ENCODE data around the gene BPIFB2. TPM values are rescaled to one million over a fixed set of nuclear protein-coding genes. Genes with fewer than 3 reads are reported as not detected.
"Not testable (repeated sequence)": the region's sequence is repeated elsewhere in the genome, so short reads cannot be mapped to it uniquely, and the experiment has no call there.

Gene BPIFB2
- total and polyA plus RNA-seq, 7 experiments from 2014 or later: not detected

DNA sequence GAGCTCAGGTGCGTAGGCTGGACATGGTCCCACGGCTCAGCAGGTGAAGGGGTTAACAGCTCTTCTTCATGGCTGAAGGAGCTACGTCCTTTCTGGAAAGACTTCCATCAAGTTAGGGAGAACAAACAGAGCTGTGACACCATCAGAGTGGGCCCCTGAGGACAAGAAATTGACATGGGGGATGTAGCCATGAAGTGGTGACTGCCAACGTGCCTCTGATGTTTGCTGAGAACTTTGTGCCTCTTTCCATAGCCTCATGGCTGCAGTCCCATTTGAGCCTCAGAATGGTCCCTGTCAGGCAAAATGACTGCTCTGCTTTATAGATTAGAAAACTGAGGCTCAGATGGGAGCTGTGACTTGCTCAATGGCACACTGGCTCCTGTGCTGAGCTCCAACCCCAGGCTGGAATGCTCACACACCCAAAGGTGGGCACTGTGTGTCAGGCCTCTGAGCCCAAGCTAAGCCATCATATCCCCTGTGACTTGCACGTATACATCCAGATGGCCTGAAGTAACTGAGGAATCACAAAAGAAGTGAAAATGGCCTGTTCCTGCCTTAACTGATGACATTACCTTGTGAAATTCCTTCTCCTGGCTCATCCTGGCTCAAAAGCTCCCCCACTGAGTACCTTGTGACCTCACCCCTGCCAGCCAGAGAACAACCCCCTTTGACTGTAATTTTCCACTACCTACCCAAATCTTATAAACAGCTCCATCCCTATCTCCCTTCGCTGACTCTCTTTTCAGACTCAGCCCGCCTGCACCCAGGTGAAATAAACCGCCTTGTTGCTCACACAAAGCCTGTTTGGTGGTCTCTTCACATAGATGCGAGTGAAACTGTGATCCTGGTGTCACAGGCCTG is 33.1 kb upstream of the BPIFB2 start:
- peaks cover 0 to 15% (median 7%) of the 10 kb centered on the region in 3 experiments for H3K9me3 ChIP-seq (ENCODE audit: control insufficient read depth in 2 of 3, low read length in 3 of 3)
- Mint-ChIP-seq H3K4me3 (peak overlapping the region in 4 of 10 donors; percentile 9 to 62 (median 34)), H3K4me1 (peaks cover 22 to 41% (median 33%) of the 10 kb centered on the region in 7 donors), H3K9me3 (peaks cover 0 to 36% (median 16%) of the 10 kb centered on the region in 11 donors), H3K36me3 (peaks cover 4 to 24% (median 8%) of the 10 kb centered on the region in 5 donors), H3K27ac (peak overlapping the region in 1 of 9 donors; percentile 24)
- H3K27me3 Mint-ChIP-seq; DNase-seq; H3K27me3 ChIP-seq (ENCODE audit: control insufficient read depth in 2 of 2, insufficient read depth in 2 of 2, low read length in 2 of 2); ATAC-seq; H3K36me3 ChIP-seq (ENCODE audit: control insufficient read depth in 2 of 3, insufficient read depth in 3 of 3, low read length in 3 of 3); H3K4me3 ChIP-seq (ENCODE audit: low read length): not testable (repeated sequence)
- ChIA-PET POLR2A (interaction anchor here (0.5 to 10.2 kb wide), 6 partner anchors 10 to 238 kb away, joined by 3 to 61 read pairs (median 9); no protein-coding TSS in a partner anchor), CTCF (interaction anchor here (0.6 to 0.9 kb wide), 4 partner anchors 9 to 160 kb away, joined by 3 to 4 read pairs (median 3); no protein-coding TSS in a partner anchor)
- H3K4me1 ChIP-seq (ENCODE audit: control insufficient read depth in 2 of 2, insufficient read depth in 2 of 2, low read length in 2 of 2): peaks cover 53 to 78% of the 10 kb centered on the region in 2 donors
- H3K27ac ChIP-seq (ENCODE audit: low read depth, low read length): peak overlapping the region; percentile 85
- intact Hi-C loops (cut with micrococcal nuclease): loop anchor here in 1 of 2 donors (5.0 kb wide), 1 partner anchor 1018 kb away; the partner anchor contains the start of gene RALY

DNA sequence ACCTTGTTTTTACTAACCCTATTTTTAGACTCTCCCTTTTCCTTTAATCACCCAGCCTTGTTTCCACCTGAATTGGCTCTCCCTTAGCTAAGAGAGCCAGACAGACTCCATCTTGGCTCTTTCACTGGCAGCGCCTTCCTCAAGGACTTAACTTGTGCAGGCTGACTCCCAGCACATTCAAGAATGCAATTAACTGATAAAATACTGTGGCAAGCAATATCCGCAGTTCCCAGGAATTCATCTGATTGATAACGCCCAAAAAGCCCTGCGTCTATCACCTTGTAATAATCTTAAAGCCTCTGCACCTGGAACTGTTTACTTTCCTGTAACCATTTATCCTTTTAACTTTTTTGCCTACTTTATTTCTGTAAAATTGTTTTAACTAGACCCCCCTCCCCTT is 32.4 kb upstream of the BPIFB2 start:
- Mint-ChIP-seq H3K27ac (peak overlapping the region in 2 of 9 donors; percentile 24 to 86), H3K36me3 (peaks cover 4 to 24% (median 8%) of the 10 kb centered on the region in 5 donors), H3K4me3 (peak overlapping the region in 2 of 10 donors; percentile 17 to 62), H3K9me3 (peaks cover 0 to 36% (median 14%) of the 10 kb centered on the region in 11 donors), H3K4me1 (peaks cover 17 to 38% (median 33%) of the 10 kb centered on the region in 7 donors)
- CTCF ChIA-PET; intact Hi-C loops (cut with micrococcal nuclease); H3K36me3 ChIP-seq (ENCODE audit: control insufficient read depth in 2 of 3, insufficient read depth in 3 of 3, low read length in 3 of 3); ATAC-seq; H3K4me3 ChIP-seq (ENCODE audit: low read length); DNase-seq; H3K27me3 Mint-ChIP-seq; H3K27me3 ChIP-seq (ENCODE audit: control insufficient read depth in 2 of 2, insufficient read depth in 2 of 2, low read length in 2 of 2): not testable (repeated sequence)
- Histone ChIP-seq H3K27ac (ENCODE audit: low read depth, low read length) (peak overlapping the region; percentile 85), H3K4me1 (ENCODE audit: control insufficient read depth in 2 of 2, insufficient read depth in 2 of 2, low read length in 2 of 2) (peaks cover 46 to 71% of the 10 kb centered on the region in 2 donors), H3K9me3 (ENCODE audit: control insufficient read depth in 2 of 3, low read length in 3 of 3) (peaks cover 0 to 15% (median 7%) of the 10 kb centered on the region in 3 experiments)
- POLR2A ChIA-PET: interaction anchor here (3.6 to 10.2 kb wide), 3 partner anchors 9 to 30 kb away, joined by 13 to 61 read pairs (median 40); no protein-coding TSS in a partner anchor

DNA sequence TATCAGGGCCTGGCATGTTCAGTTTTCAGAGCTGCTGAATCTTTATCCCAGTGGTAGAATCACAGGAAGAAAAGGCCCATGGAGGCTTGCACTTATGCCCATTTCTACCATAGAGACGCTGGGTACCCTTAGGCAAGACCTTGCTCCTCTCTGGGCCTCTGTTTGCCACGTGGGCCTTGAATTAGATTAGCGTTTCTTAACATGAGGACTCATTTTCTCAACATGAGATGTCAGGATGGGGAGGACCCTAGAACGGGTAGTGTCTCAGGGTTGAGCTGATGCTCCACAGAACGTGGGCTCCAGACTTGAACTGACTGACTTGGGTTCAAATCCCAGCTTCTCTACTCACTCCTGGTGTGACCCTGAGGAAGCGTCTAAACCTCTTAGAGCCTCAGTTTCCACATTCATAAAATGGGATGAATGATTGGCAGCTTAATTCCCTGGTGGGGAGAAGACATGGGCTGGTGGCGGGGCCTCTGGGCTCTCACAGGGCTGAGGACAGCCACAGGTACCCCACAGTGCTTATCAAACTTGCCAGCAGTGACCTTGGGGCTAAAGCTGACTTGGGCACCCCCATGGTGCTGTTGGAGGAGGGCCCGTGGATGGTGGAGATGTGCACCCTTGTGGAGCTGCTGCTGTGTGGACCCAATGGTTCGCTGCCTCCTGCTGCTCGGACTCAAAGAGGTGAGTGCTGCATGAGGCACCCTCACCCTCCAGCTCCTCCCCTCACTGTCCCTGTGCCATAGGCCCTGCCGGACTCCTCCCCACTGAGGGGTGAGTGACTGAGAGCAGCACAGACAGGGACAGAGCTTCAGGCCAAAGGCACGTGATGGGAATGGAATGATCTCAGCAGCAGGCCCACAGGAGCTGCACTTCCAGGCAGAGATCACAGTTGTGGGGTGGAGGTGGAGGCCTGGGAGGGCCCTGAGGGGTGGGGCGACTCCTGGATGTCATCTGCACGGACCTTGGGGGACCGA is 31.5 kb upstream of the BPIFB2 start:
- intact Hi-C loops (cut with micrococcal nuclease): no loop called here
- H3K36me3 Mint-ChIP-seq: peaks cover 4 to 24% (median 8%) of the 10 kb centered on the region in 5 donors
- H3K4me1 Mint-ChIP-seq: peaks cover 9 to 38% (median 31%) of the 10 kb centered on the region in 7 donors
- ATAC-seq (no peak), DNase-seq (no peak)
- POLR2A ChIA-PET: interaction anchor here (0.8 to 10.2 kb wide), 5 partner anchors 8 to 1137 kb away, joined by 3 to 61 read pairs (median 4); no protein-coding TSS in a partner anchor
- H3K9me3 Mint-ChIP-seq: peaks cover 0 to 36% (median 14%) of the 10 kb centered on the region in 11 donors
- H3K4me3 Mint-ChIP-seq: peak overlapping the region in 5 of 10 donors; percentile 34 to 74 (median 65)
- H3K27ac Mint-ChIP-seq: peak overlapping the region in 7 of 9 donors; percentile 33 to 93 (median 90)
- Histone ChIP-seq H3K4me3 (ENCODE audit: low read length) (no peak overlapping the region), H3K27me3 (ENCODE audit: control insufficient read depth in 2 of 2, insufficient read depth in 2 of 2, low read length in 2 of 2) (no peaks in the 10 kb centered on the region), H3K4me1 (ENCODE audit: control insufficient read depth in 2 of 2, insufficient read depth in 2 of 2, low read length in 2 of 2) (peaks cover 38 to 63% of the 10 kb centered on the region in 2 donors), H3K27ac (ENCODE audit: low read depth, low read length) (peak overlapping the region; percentile 38), H3K36me3 (ENCODE audit: control insufficient read depth in 2 of 3, insufficient read depth in 3 of 3, low read length in 3 of 3) (no peaks in the 10 kb centered on the region), H3K9me3 (ENCODE audit: control insufficient read depth in 2 of 3, low read length in 3 of 3) (peaks cover 0 to 15% (median 7%) of the 10 kb centered on the region in 3 experiments)
- CTCF ChIA-PET: interaction anchor here (0.8 kb wide), 1 partner anchor 31 kb away, joined by 3 read pairs; no protein-coding TSS in a partner anchor
- no peaks in the 10 kb centered on the region for H3K27me3 Mint-ChIP-seq

DNA sequence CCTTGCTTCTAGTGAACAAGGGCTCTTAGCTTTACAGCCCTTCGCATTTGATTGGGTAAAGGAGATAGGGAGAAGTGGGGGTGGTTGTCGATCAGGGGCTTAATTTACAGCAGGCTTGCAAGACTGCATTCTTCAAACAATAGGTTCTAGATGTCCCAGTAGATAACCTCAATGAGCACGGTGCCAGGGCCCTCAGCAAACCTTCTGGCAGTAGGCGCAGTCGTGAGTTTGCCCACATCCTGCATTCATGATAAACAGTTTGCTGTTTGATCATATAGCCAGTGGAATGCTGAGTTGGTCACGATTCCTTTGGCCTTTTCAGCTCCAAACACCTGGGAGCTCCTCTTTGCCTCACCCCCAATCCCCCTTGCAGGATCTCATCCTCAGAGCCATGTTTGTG is 30.8 kb upstream of the BPIFB2 start:
- peaks cover 14 to 42% (median 37%) of the 10 kb centered on the region in 7 donors for H3K4me1 Mint-ChIP-seq
- Histone ChIP-seq H3K36me3 (ENCODE audit: control insufficient read depth in 2 of 3, insufficient read depth in 3 of 3, low read length in 3 of 3) (no peaks in the 10 kb centered on the region), H3K4me3 (ENCODE audit: low read length) (no peak overlapping the region), H3K9me3 (ENCODE audit: control insufficient read depth in 2 of 3, low read length in 3 of 3) (peaks cover 0 to 15% (median 7%) of the 10 kb centered on the region in 3 experiments), H3K27me3 (ENCODE audit: control insufficient read depth in 2 of 2, insufficient read depth in 2 of 2, low read length in 2 of 2) (no peaks in the 10 kb centered on the region), H3K27ac (ENCODE audit: low read depth, low read length) (peak overlapping the region; percentile 38), H3K4me1 (ENCODE audit: control insufficient read depth in 2 of 2, insufficient read depth in 2 of 2, low read length in 2 of 2) (peaks cover 30 to 55% of the 10 kb centered on the region in 2 donors)
- intact Hi-C loops (cut with micrococcal nuclease): no loop called here
- ChIA-PET CTCF (interaction anchor here (1.3 kb wide), 1 partner anchor 28 kb away, joined by 3 read pairs; the partner anchor contains the start of gene SUN5), POLR2A (interaction anchor here (0.8 to 2.7 kb wide), 4 partner anchors 9 to 26 kb away, joined by 3 to 11 read pairs (median 3); no protein-coding TSS in a partner anchor)
- peak overlapping the region in 7 of 9 donors; percentile 33 to 93 (median 90) for H3K27ac Mint-ChIP-seq
- H3K27me3 Mint-ChIP-seq: no peaks in the 10 kb centered on the region
- H3K9me3 Mint-ChIP-seq: peaks cover 0 to 41% (median 15%) of the 10 kb centered on the region in 11 donors
- peak in 5 of 9 donors; percentile 42 to 56 (median 43) for DNase-seq
- peak overlapping the region in 7 of 10 donors; percentile 16 to 74 (median 53) for H3K4me3 Mint-ChIP-seq
- ATAC-seq: no peak
- peaks cover 4 to 24% (median 8%) of the 10 kb centered on the region in 5 donors for H3K36me3 Mint-ChIP-seq

DNA sequence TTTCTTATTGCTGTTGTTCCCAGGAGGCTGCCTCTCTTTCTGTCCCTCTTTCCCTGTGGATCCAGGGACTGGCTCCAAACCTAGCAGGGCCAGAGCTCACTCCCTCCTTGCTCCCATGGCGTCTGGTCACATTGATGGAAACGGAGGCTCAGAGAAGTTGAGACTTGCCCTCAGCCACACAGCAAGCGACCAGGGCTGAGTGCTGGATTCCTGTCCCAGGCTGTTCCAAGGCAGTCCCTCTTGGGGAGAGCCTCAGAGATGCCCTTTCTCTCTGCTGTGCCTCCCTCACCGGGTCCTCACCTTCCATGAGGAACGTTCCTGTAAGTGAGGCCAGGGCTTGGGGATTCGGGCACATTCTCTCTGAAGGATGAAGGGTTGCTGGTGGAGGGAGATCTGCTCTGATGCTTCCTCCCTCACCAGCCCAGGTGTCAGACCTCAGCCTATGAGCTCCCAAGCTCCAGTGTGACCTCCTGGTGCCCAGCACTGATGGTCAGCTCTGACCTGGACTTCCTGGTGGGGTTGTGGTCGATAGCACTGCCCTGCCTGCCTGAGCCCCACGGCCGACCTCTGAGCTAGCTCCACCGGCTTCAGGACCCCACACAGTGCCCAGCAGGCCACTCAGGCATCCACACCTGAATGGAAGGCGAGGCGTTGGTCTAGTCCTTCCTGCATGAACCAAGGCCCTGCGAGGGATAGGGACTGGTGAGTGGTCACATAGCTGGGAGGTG is 30.1 kb upstream of the BPIFB2 start:
- no peak overlapping the region for H3K4me3 ChIP-seq (ENCODE audit: low read length)
- H3K4me1 Mint-ChIP-seq: peaks cover 20 to 46% (median 43%) of the 10 kb centered on the region in 7 donors
- no peaks in the 10 kb centered on the region for H3K27me3 ChIP-seq (ENCODE audit: control insufficient read depth in 2 of 2, insufficient read depth in 2 of 2, low read length in 2 of 2)
- H3K4me3 Mint-ChIP-seq: peak overlapping the region in 4 of 10 donors; percentile 21 to 66 (median 59)
- DNase-seq (no peak), ATAC-seq (no peak)
- intact Hi-C loops (cut with micrococcal nuclease): no loop called here
- no peaks in the 10 kb centered on the region for H3K36me3 ChIP-seq (ENCODE audit: control insufficient read depth in 2 of 3, insufficient read depth in 3 of 3, low read length in 3 of 3)
- H3K9me3 Mint-ChIP-seq: peaks cover 0 to 41% (median 15%) of the 10 kb centered on the region in 11 donors
- H3K4me1 ChIP-seq (ENCODE audit: control insufficient read depth in 2 of 2, insufficient read depth in 2 of 2, low read length in 2 of 2): peaks cover 25 to 49% of the 10 kb centered on the region in 2 donors
- H3K36me3 Mint-ChIP-seq: peaks cover 4 to 24% (median 8%) of the 10 kb centered on the region in 5 donors
- CTCF ChIA-PET: interaction anchor here (0.6 to 1.3 kb wide), 3 partner anchors 27 to 1127 kb away, joined by 3 read pairs; partner anchors contain the start of gene SUN5
- POLR2A ChIA-PET: interaction anchor here (0.6 to 2.7 kb wide), 5 partner anchors 10 to 153 kb away, joined by 3 to 11 read pairs (median 3); no protein-coding TSS in a partner anchor
- H3K27ac ChIP-seq (ENCODE audit: low read depth, low read length): peak overlapping the region; percentile 12
- peak overlapping the region in 6 of 9 donors; percentile 49 to 93 (median 90) for H3K27ac Mint-ChIP-seq
- H3K9me3 ChIP-seq (ENCODE audit: control insufficient read depth in 2 of 3, low read length in 3 of 3): peaks cover 0 to 15% (median 7%) of the 10 kb centered on the region in 3 experiments
- no peaks in the 10 kb centered on the region for H3K27me3 Mint-ChIP-seq

All from naive thymus-derived CD4-positive, alpha-beta T cell (primary cell).